DMS153 treated with DMSO at 0.1 percent for 48 hours (cell line): ENCODE results near the gene PRKRA.
"Not testable (repeated sequence)": the region's sequence is repeated elsewhere in the genome, so short reads cannot be mapped to it uniquely, and the experiment has no call there.

Source experiments
- DNase-seq: peaks from one replicate; lab custom pipeline; 2025; ENCODE audit not compliant: unreplicated experiment; lab: John Stamatoyannopoulos, UW

The PRKRA gene

GRCh38 chr2:178469219-178469849 lies 18.4 kb upstream of the PRKRA start:
- no peak for DNase-seq

- DNase-seq = no peak
These were observed 6.5 kb upstream of the PRKRA start for GRCh38 chr2:178457390-178457886.

DNA sequence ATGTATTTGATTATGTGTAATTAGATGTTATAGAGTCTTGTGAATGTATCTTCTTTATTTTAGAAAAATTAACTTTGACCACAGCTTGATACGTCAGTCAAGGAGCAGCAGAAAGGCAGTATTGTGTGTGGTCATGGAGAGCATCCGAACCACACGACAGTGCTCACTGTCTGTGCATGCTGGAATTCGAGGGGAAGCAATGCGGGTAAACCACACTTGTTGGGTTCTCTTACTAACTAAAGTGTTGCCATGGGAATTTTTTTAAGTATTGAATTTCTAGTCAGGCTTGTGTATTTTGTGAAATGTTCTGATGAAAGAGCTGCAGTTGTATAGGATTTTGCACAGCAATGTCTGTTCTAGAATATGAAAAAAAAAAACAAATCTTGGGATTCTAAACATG lies 5.0 kb upstream of the PRKRA start:
- no peak for DNase-seq

- DNase-seq = no peak
These were observed 1.9 kb upstream of the PRKRA start for GRCh38 chr2:178452870-178453269.

GRCh38 chr2:178452334-178452733 lies 1.4 kb upstream of the PRKRA start:
- DNase-seq = no peak

DNA sequence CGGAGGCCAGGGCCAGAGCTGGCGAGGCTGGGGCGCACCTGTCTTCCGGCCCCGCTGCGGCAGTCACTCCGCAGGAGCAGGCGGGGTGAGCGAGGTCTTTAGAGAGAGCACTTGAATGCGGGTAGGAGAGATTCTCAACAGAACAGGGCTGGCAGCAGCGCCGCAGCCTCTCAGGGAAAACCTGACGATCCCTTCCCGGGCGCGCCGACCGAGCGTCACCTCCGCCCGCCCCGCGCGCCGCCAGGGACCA lies 526 bp downstream of the PRKRA start:
- DNase-seq = peak; percentile 71

GRCh38 chr2:178449700-178450523 lies 1.1 kb downstream of the PRKRA start:
- no peak for DNase-seq

DNA sequence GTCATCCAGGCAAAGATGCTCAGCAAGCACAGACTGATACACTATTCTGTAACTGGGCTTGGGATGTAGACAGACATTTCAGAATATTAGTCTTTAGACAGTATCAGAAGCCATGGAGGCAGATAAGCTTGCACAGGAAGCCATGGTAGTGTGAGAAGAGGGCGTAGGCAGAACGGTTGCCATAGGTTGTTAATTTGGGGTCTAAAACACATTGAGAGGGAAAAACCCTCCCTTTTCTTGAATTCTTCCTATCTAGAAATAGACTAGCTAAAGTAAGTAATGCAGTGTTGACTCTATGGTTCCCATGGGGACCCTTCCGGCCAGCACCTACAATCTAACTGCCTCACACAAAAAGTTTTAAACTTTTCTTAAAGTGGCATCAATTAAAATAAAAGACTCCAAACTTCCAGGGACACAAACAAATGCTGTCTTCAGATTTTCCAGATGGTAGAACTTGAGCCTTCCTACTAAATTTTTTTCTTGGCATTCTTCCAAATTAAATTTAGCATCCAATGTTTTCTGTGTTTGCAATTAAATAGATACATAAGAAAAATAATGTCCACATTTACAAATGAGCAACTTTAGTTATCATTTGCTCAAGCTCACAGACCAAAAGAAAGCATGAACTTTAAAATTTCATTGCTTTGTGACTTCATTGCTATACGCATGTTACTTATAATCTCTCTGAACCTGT lies 1.9 kb downstream of the PRKRA start:
- DNase-seq = no peak

- no peak for DNase-seq
These were observed 9.5 kb downstream of the PRKRA start for GRCh38 chr2:178441426-178441825.

GRCh38 chr2:178436662-178437061 lies 14.3 kb downstream of the PRKRA start:
- DNase-seq = no peak

DNA sequence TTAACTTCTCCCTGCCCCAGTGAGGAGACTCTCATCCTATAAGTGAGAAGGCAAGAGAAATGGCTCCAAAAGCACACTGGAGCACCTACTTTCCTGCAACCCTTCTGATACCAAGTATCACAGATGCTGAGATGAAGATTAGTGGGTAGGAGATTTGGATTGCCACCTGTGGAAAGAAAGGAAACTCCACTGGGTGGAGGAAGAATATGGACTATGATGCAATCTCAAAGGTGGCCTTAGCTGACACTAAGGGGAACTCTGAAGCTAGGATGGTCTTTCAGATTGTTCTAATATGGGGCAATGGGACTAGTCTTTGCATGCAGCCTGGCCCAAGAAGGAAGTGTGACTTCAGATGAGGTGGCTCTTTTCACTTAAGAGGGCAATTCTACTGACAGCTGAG lies 21.6 kb downstream of the PRKRA start:
- no peak for DNase-seq

DNA sequence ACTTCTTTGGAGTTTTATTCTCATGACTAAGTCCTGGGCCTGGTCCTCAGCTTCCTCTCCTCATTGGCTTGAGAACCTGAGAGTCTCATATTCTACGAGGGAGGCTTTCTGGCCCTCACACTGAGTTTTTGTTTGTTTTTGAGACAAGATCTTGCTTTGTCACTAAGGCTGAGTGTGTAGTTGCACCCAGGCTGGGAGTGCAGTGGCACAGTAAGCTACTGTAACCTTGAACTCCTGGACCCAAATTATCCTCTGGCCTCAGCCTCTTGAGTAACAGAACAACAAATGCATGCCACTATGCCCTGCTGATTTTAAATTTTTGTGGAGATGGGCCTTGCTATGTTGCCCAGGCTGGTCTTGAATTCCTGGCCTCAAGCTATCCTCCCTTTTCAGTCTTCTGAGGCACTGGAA lies 22.6 kb downstream of the PRKRA start:
- DNase-seq = no peak

DNA sequence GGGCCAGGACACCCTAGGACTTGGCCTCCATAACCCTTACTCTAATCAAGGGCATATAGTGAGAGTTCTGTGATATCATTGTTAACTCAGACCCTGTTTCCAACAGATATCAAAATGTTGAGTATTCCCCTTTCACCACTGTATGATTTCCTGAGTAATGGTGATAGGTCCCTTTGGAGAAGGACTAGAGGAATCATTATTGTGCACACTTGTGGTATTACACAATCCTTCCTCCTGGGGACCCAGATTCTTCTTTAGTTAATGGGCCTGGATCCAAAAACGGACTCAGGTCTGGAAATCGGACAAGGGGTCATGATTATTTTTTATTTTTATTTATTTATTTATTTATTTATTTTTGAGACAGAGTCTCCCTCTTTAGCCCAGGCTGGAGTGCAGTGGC lies 23.5 kb downstream of the PRKRA start:
- DNase-seq = no peak

GRCh38 chr2:178426388-178426787 lies 24.6 kb downstream of the PRKRA start:
- DNase-seq = no peak

DNA sequence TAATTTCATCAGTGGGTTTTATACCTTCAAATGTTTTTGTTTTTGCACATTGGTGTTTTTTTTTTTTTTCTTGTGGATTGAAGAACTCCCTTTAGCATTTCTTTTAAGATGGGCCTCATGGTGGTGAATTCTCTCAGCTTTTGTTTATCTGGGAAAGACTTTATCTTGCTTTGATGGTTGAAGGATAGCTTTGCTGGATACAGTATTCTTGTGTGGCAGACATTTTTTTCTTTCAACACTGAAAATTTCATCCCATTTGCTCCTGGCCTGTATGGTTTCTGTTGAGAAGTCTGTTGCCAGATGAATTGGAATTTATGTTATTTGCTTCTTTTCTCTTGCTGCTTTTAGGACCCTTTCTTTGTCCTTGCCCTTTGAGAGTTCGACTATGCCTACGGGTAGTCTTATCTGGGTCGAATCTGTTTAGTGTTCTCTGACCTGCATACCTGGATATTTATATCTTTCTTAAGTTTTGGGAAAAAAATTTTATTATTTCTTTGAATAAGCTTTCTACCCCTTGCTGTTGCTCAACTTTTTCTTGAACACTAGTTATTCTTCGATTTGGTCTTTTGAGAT lies 25.6 kb downstream of the PRKRA start:
- DNase-seq = no peak

DNA sequence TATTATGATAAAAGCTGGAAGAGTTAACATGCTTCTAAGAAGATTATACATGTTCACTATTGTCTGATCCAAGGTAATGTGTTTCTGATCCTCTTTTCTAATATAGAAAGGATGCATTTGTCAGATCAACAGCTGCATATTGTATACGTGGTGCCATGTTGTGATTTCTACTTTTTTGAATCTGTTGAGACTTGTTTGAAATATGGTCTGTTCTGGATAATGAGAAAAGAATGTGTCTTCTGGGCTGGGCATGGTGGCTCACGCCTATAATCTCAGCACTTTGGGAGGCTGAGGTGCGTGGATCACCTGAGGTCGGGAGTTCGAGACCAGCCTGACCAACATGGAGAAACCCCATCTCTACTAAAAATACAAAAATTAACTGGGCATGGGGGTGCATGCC lies 27.2 kb downstream of the PRKRA start:
- not testable (repeated sequence) for DNase-seq

DNA sequence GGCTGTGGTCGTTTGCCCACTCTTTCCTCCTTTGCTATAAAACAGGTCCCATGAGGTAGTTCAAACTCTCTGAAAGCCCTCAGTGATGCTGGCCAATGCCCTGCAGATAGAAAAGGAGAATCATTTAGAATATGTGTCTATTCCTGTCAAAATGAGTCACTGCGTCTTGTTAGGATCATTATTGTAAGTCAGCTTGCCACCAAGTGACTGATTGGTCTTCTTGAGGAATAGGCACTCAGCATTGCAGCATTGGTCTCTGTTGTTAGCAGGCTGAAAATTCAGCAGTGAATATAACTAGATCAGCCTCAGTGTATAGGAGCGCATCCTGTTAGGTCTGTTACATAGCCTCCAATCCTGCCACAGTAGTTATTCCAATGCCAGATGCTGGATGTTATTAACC lies 28.9 kb downstream of the PRKRA start:
- DNase-seq = no peak

GRCh38 chr2:178420463-178420999 lies 30.4 kb downstream of the PRKRA start:
- DNase-seq = no peak

DNA sequence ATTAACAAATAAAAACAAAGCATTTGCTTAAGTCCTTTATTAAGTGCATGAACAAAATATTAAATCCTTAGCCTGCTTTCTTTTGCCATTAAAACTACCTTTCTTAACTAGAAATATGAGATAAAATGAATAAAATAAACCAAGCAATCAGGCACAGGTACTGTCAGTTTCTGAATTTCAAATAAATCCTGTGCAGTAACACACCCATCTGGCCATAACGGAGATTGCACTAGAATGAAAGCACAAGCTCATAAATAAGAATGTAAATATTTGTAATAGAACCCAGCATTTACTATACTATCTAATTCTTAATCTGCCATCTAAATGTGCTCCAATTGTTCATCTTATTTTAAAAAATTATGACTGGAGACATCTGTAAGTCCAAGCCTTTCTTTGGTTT lies 31.9 kb downstream of the PRKRA start:
- DNase-seq = peak; percentile 30

DNA sequence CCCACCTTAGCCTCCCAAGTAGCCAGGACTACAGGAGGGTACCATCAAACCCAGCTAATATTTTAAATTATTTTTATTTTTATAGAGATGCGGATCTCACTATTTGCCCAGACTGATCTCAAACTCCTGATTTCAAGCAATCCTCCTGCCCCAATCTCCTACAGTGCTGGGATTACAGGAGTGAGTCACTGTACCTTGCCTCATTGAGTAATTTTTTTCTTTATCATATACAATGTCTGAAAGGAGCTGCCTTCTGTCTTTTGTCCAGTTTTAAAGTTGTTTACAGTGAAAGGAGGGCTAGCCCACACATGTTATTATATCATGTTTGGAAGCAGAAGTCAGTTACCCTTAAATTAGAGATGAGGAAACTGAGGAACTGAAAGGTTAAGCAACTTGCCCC lies 32.5 kb downstream of the PRKRA start:
- DNase-seq = no peak

- no peak for DNase-seq
These were observed 33.1 kb downstream of the PRKRA start for GRCh38 chr2:178417916-178418315.

GRCh38 chr2:178415979-178416378 lies 35.0 kb downstream of the PRKRA start:
- DNase-seq = no peak
